Ascending aorta (tissue), 2 donors: ENCODE results near the gene FAM114A1. TPM values are rescaled to one million over a fixed set of nuclear protein-coding genes. Genes with fewer than 3 reads are reported as not detected.

Experiments used
- DNase-seq, 2 donors: peaks; one replicate each; pipeline ENCODE4 v3.0.0-alpha.2; 2019; ENCODE audit warnings: low spot score in 2 of 2
- H3K27ac ChIP-seq, 2 donors: fragments of 200-600 bp; sonication (generic); one replicate each; pipeline ENCODE4 v1.5.1; 2016 to 2017; ENCODE audit warnings: mild to moderate bottlenecking in 1 of 2
- H3K27me3 ChIP-seq: fragments of 200-600 bp; sonication (generic); one replicate; pipeline ENCODE4 v1.5.1; 2017
- H3K36me3 ChIP-seq, 2 donors: fragments of 200-600 bp; sonication (generic); one replicate each; pipeline ENCODE4 v1.5.1; 2016
- H3K4me1 ChIP-seq, 2 donors: fragments of 200-600 bp; sonication (generic); one replicate each; pipeline ENCODE4 v1.5.1; 2016 to 2017; ENCODE audit warnings: mild to moderate bottlenecking in 1 of 2
- H3K4me3 ChIP-seq, 2 donors: fragments of 200-600 bp; sonication (generic); one replicate each; pipeline ENCODE4 v1.5.1; 2016 to 2017; ENCODE audit warnings: mild to moderate bottlenecking in 1 of 2
- H3K9me3 ChIP-seq, 2 donors: fragments of 200-600 bp; sonication (generic); one replicate each; pipeline ENCODE4 v1.5.1; 2016
- CTCF ChIP-seq, 3 experiments: fragments of 200-600 bp in 2 of 3; fragments of 450-650 bp in 1 of 3; sonication (generic) in 2 of 3; IDR thresholded peaks; one replicate each; pipeline ENCODE4 v1.5.1; 2016 to 2019; ENCODE audit warnings: antibody characterized with exemption in 3 of 3, mild to moderate bottlenecking in 1 of 3, moderate library complexity in 1 of 3
- intact Hi-C: fragments of 100-400 bp; cut with DNase I; formaldehyde crosslinking; loops from one replicate; pipeline ENCODE4 v1.15.1; 2023
- total RNA-seq: library from RNA; depleted of rRNA; stranded (reverse); fragments of >200 nt; gene quantifications from one replicate; pipeline ENCODE4 v1.1.0, GENCODE V29; 2016

FAM114A1 gene
- total RNA-seq, 1 donor from 2014 or later, result 45.7 TPM

GRCh38 chr4:38920186-38920585, 52.6 kb downstream of the FAM114A1 start:
- intact Hi-C loops, result loop anchor here (10.0 kb wide), 1 partner anchor 215 kb away; no protein-coding TSS in a partner anchor
- H3K9me3 ChIP-seq, result no peaks in the 10 kb centered on the region
- H3K4me1 ChIP-seq, result no peaks in the 10 kb centered on the region
- H3K27ac ChIP-seq, result no peak overlapping the region
- no peaks in the 10 kb centered on the region for H3K27me3 ChIP-seq
- no peak overlapping the region for H3K4me3 ChIP-seq
- no peak for DNase-seq
- H3K36me3 ChIP-seq, result peaks cover 63 to 93% of the 10 kb centered on the region in 2 donors
- TF ChIP-seq CTCF (IDR thresholded peaks at IDR 0.05), result no peak

- DNase-seq, result no peak
- H3K4me3 ChIP-seq, result no peak overlapping the region
- H3K36me3 ChIP-seq, result peaks cover 58 to 93% of the 10 kb centered on the region in 2 donors
- no peaks in the 10 kb centered on the region for H3K27me3 ChIP-seq
- TF ChIP-seq CTCF (IDR thresholded peaks at IDR 0.05), result no peak
- no peaks in the 10 kb centered on the region for H3K9me3 ChIP-seq
- H3K4me1 ChIP-seq, result no peaks in the 10 kb centered on the region
- intact Hi-C loops, result loop anchor here (10.0 kb wide), 1 partner anchor 214 kb away; no protein-coding TSS in a partner anchor
- no peak overlapping the region for H3K27ac ChIP-seq
These were observed 53.1 kb downstream of the FAM114A1 start for GRCh38 chr4:38920677-38921076.

GRCh38 chr4:38921151-38921550, 53.5 kb downstream of the FAM114A1 start:
- Histone ChIP-seq H3K9me3 (no peaks in the 10 kb centered on the region), H3K36me3 (peaks cover 57 to 92% of the 10 kb centered on the region in 2 donors), H3K27ac (no peak overlapping the region), H3K4me3 (no peak overlapping the region), H3K27me3 (no peaks in the 10 kb centered on the region), H3K4me1 (no peaks in the 10 kb centered on the region)
- intact Hi-C loops, result loop anchor here (10.0 kb wide), 1 partner anchor 214 kb away; no protein-coding TSS in a partner anchor
- no peak for TF ChIP-seq CTCF (IDR thresholded peaks at IDR 0.05)
- DNase-seq, result no peak

GRCh38 chr4:38923746-38924145, 56.1 kb downstream of the FAM114A1 start:
- no peak for DNase-seq

GRCh38 chr4:38924353-38924752, 56.7 kb downstream of the FAM114A1 start:
- no peak for TF ChIP-seq CTCF (IDR thresholded peaks at IDR 0.05)
- peaks cover 67 to 90% of the 10 kb centered on the region in 2 donors for H3K36me3 ChIP-seq

More at GRCh38 chr4:38923746-38924145, 56.1 kb downstream of the FAM114A1 start:
- no peaks in the 10 kb centered on the region for H3K27me3 ChIP-seq
- H3K4me1 ChIP-seq, result no peaks in the 10 kb centered on the region
- TF ChIP-seq CTCF (IDR thresholded peaks at IDR 0.05), result no peak
- no peaks in the 10 kb centered on the region for H3K9me3 ChIP-seq
- no peak overlapping the region for H3K4me3 ChIP-seq
- H3K36me3 ChIP-seq, result peaks cover 62 to 90% of the 10 kb centered on the region in 2 donors
- intact Hi-C loops, result loop anchor here (10.0 kb wide), 1 partner anchor 211 kb away; no protein-coding TSS in a partner anchor
- H3K27ac ChIP-seq, result no peak overlapping the region

More at GRCh38 chr4:38924353-38924752, 56.7 kb downstream of the FAM114A1 start:
- intact Hi-C loops, result loop anchor here (10.0 kb wide), 1 partner anchor 210 kb away; no protein-coding TSS in a partner anchor
- no peak for DNase-seq
- no peaks in the 10 kb centered on the region for H3K9me3 ChIP-seq
- no peaks in the 10 kb centered on the region for H3K4me1 ChIP-seq
- H3K27me3 ChIP-seq, result no peaks in the 10 kb centered on the region
- no peak overlapping the region for H3K4me3 ChIP-seq
- no peak overlapping the region for H3K27ac ChIP-seq
